CD4-positive, alpha-beta T cell treated with Interferon gamma for 1 hour (primary cell): ENCODE data around the gene DCBLD2.

ENCODE experiments used
- DNase-seq: peaks from one replicate; pipeline ENCODE4 v3.0.0-alpha.2; 2020

The DCBLD2 gene

DNA sequence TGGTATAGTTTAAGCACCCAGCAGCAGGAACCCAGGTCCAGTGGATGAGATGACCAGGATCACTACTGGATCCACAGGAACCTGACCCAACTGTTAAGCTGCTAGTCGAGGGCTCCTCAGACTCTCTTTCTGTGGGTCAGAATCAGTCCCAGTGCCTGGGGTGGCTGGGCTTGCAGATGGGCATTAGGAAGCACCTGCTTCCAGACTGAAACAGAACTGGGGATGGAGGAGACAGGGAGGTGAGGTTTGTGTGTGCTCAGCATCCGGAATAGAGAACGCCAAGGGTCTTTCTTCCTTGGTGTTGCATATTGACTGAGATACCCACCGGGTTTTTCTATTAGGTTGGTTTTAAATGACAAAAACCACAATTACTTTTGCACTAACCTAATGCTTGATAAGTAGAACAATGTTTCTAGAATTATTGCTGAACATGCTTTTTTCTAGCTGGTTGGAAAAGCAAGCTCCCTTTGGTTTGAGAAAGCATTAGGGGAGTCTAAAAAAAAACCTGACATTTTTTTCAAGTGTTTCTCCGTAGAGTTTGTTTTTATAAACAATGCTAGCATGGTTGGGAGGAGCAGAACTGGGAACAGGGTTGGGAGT is 137.6 kb downstream of the DCBLD2 start:
- DNase-seq: no peak

DNA sequence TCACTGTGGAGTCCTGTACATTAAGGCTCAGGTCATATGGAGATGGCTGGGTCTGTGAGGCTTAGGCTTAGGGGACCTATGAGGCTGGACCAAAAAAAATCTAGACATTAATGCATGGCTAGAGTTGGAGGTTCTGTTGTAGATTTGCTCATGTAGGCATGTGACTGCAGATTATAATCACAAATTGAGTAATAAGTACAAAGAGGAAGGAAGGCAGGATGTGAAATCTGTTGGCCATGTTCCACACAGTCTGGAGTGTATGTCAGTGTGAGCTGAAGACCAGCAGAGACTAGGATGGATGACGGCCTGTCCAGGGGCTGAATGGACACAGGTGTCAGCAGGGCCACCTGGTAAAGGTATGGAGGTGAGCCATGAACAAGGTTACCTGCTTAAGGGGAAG is 138.4 kb downstream of the DCBLD2 start, which contains the start of gene ST3GAL6:
ST3GAL6 (plus strand) TSS at position 265 of the 400 bp plus-strand sequence. CDS start 5,101 bp downstream, outside the sequence.
- DNase-seq: peak; percentile 11

GRCh38 chr3:98761643-98762229 is 139.8 kb downstream of the DCBLD2 start:
- no peak for DNase-seq

GRCh38 chr3:98759629-98760028 is 141.9 kb downstream of the DCBLD2 start:
- DNase-seq: no peak

GRCh38 chr3:98755601-98756000 is 145.9 kb downstream of the DCBLD2 start:
- DNase-seq: no peak

DNA sequence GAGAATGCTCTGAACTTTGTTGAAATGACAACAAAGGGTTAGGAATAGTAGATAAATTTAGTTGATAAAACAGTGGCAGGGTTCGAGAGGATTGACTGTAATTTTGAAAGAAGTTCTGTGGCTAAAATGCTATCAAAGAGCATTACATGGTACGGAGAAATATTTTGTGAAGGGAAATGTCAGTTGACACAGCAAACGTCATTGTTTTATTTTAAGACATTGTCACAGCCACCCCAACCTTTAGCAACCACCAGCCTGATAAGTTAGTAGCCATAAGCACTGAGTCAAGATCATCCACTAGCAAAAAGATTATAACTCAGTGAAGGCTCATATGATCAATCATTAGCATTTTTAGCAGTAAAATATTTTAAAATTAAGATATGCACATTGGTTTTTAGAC is 147.0 kb downstream of the DCBLD2 start:
- DNase-seq: no peak

DNA sequence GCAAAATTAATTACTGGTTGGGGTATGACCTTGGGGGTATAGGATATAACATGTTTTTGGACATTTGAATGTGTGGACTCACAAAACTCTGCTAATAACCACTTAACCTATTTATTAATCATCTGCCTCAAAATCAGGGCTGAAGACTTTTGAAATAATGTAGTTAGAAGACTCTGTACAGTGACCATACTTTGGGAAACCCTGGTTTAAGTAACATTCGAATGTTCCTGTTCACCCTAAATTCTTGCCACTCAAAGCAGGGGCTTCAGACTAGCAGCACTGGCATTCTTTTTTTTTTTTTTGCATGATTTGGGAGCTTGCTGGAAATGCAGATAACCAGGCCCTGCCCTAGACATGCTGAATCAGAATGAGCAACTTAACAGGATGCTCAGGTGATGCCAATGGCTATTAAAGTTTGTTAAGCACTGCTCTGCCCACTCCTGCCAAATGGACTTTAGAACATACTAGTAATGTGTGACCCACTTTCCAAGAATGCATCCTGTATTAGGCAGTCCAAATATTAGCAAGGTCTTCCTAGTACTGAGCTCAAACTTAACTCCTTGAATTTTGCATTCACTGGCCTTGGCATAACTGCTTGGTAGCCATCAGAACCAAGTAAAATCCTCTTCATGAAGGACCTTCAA is 151.1 kb downstream of the DCBLD2 start:
- DNase-seq: no peak

DNA sequence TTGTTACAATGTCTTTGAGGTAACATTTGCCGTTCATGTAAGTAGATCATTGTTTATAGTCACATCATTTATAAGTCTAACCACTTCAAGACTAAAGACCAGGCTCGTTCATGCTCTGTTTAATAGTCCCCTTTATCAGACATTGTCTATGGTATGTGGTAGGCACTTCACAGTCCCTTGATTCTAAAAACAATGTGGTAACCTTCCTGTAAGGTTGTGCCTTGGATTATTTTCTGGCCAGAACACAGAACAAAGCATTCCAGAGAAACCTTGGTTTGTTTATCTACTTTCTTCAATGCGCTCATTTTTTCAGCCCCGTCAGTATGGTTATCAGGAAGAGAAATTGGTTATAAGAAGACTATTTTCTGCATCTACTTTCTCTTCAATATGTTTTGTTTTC is 154.6 kb downstream of the DCBLD2 start:
- no peak for DNase-seq

GRCh38 chr3:98746122-98746521 is 155.4 kb downstream of the DCBLD2 start:
- DNase-seq: no peak
